HepG2 (cell line): ENCODE results near the gene RHOT2. TPM values are rescaled to one million over a fixed set of nuclear protein-coding genes. Genes with fewer than 3 reads are reported as not detected.

Experiments
- CC2D1A ChIP-seq: sonication (generic); formaldehyde crosslinking; IDR thresholded peaks from 2 replicates; pipeline ENCODE4 v1.8.1; 2023; ENCODE audit warnings: mild to moderate bottlenecking, missing genetic modification reagents
- FOXC1 ChIP-seq: sonication (generic); formaldehyde crosslinking; IDR thresholded peaks from 2 replicates; pipeline ENCODE4 v1.8.0; 2022; ENCODE audit warnings: mild to moderate bottlenecking, missing genetic modification reagents, borderline replicate concordance
- NFE2 ChIP-seq: sonication (generic); formaldehyde crosslinking; IDR thresholded peaks from 2 replicates; pipeline ENCODE4 v1.4.0; 2020; ENCODE audit warnings: missing genetic modification reagents
- PAX8 ChIP-seq: sonication (generic); formaldehyde crosslinking; IDR thresholded peaks from 2 replicates; pipeline ENCODE4 v1.8.0; 2022; ENCODE audit warnings: mild to moderate bottlenecking, missing genetic modification reagents, borderline replicate concordance
- SOX6 ChIP-seq, 2 experiments: fragments of 450-650 bp in 1 of 2; sonication (generic) in 1 of 2; formaldehyde crosslinking in 1 of 2; IDR thresholded peaks; 2 replicates each; pipeline versions ENCODE4 v1.4.0 to v1.6.1; 2017 to 2020; ENCODE audit warnings: antibody characterized with exemption in 1 of 2, mild to moderate bottlenecking in 1 of 2, missing genetic modification reagents in 1 of 2
- ZNF138 ChIP-seq: sonication (generic); formaldehyde crosslinking; IDR thresholded peaks from 2 replicates; pipeline ENCODE4 v1.5.0; 2020; ENCODE audit warnings: mild to moderate bottlenecking, low read depth, missing genetic modification reagents
- ZNF546 ChIP-seq: sonication (generic); formaldehyde crosslinking; conservative IDR thresholded peaks from 2 replicates; pipeline ENCODE4 v1.8.1; 2023; ENCODE audit warnings: mild to moderate bottlenecking, missing genetic modification reagents
- polyA plus RNA-seq, 8 experiments: library from polyadenylated mRNA; depleted of rRNA in 3 of 8; stranded (reverse) in 7 of 8; unstranded in 1 of 8; fragments of >200 nt; fragmentation: Illumina TruSeq in 4 of 8; extraction: Trizol in 4 of 8; gene quantifications; 2 replicates each; pipeline versions ENCODE4 v1.2.1 to v1.2.3, GENCODE V29; 2011 to 2016; ENCODE audit warnings: low read depth in 4 of 8, missing spikeins in 1 of 8, mixed read lengths in 1 of 8; ENCODE audit not compliant: insufficient read depth in 1 of 8
- total RNA-seq, 5 experiments: library from RNA; depleted of rRNA; stranded (reverse); fragments of >200 nt; fragmentation: Illumina TruSeq; extraction: Trizol; gene quantifications; 2 replicates each; pipeline ENCODE4 v1.2.3, GENCODE V29; 2016; ENCODE audit warnings: low read depth in 1 of 5
- TF ChIP-seq, protein P1 (sequence below): sonication (generic); formaldehyde crosslinking; IDR thresholded peaks from 2 replicates; pipeline ENCODE4 v1.4.0; 2020; ENCODE audit warnings: low read depth, missing genetic modification reagents
- TF ChIP-seq, protein P2 (sequence below): sonication (generic); formaldehyde crosslinking; IDR thresholded peaks from 2 replicates; pipeline ENCODE4 v1.4.0; 2020; ENCODE audit warnings: missing genetic modification reagents
- TF ChIP-seq, protein P3 (sequence below): sonication (generic); formaldehyde crosslinking; conservative IDR thresholded peaks from 2 replicates; pipeline ENCODE4 v1.8.1; 2023; ENCODE audit warnings: missing genetic modification reagents

The RHOT2 gene
- total and polyA plus RNA-seq, 2 of the 13 experiments (the other 11 are each of a cell fraction or from before 2014, with no cell fraction given) = 63.6 to 76.9 TPM

DNA sequence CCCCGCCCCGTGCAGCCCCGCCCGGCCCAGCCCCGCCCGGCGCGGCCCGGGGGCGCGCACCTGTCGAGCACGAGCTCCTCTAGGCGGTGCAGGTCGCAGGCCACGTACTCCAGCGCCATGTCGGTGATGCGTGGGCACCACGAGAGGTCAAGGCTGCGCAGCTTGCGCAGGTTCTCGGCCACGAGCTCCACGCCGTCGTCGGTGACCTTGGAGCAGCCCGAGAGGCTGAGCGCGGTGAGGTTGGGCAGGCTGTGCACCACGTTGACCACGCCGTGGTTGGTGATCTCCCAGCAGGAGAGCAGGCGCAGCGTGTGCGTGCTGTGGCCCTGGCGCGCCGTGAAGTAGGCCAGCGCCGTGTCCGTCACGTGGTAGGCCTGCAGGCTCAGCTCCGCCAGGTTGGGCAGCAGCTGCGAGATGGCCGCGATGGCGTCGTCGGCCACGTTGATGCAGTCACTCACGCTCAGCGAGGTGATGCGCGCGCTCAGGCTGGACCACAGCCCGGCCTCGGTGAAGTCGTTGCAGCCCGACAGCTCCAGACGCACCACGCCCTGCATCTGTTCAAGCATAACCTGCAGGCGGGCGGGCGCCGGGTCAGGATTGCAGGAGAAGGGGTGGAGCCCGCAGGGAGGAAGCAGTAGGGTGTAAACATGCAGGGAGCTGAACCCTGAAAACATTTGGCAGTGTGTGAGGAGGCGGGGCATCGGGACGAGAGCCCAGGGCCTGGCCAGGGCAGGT, 27.6 kb downstream of the RHOT2 start (continued):
- TF ChIP-seq ZNF546 = 0 out of 2 replicates have a peak, but pooled peaks have one; percentile 48
- peak; percentile 82; the same call in 1 of the 2 replicates for TF ChIP-seq FOXC1 (CRISPR knock-in tag)
- TF ChIP-seq PAX8 = no peak
- no peak for TF ChIP-seq CC2D1A (CRISPR knock-in tag)
- TF ChIP-seq, protein P1, sequence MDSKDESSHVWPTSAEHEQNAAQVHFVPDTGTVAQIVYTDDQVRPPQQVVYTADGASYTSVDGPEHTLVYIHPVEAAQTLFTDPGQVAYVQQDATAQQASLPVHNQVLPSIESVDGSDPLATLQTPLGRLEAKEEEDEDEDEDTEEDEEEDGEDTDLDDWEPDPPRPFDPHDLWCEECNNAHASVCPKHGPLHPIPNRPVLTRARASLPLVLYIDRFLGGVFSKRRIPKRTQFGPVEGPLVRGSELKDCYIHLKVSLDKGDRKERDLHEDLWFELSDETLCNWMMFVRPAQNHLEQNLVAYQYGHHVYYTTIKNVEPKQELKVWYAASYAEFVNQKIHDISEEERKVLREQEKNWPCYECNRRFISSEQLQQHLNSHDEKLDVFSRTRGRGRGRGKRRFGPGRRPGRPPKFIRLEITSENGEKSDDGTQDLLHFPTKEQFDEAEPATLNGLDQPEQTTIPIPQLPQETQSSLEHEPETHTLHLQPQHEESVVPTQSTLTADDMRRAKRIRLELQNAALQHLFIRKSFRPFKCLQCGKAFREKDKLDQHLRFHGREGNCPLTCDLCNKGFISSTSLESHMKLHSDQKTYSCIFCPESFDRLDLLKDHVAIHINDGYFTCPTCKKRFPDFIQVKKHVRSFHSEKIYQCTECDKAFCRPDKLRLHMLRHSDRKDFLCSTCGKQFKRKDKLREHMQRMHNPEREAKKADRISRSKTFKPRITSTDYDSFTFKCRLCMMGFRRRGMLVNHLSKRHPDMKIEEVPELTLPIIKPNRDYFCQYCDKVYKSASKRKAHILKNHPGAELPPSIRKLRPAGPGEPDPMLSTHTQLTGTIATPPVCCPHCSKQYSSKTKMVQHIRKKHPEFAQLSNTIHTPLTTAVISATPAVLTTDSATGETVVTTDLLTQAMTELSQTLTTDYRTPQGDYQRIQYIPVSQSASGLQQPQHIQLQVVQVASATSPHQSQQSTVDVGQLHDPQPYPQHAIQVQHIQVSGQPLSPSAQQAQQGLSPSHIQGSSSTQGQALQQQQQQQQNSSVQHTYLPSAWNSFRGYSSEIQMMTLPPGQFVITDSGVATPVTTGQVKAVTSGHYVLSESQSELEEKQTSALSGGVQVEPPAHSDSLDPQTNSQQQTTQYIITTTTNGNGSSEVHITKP (CRISPR knock-in tag) = no peak
- TF ChIP-seq, protein P2, sequence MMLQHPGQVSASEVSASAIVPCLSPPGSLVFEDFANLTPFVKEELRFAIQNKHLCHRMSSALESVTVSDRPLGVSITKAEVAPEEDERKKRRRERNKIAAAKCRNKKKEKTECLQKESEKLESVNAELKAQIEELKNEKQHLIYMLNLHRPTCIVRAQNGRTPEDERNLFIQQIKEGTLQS (CRISPR knock-in tag) = peak; percentile 40; the same call in 1 of the 2 replicates
- no peak for TF ChIP-seq NFE2 (CRISPR knock-in tag)
- TF ChIP-seq, protein P3, sequence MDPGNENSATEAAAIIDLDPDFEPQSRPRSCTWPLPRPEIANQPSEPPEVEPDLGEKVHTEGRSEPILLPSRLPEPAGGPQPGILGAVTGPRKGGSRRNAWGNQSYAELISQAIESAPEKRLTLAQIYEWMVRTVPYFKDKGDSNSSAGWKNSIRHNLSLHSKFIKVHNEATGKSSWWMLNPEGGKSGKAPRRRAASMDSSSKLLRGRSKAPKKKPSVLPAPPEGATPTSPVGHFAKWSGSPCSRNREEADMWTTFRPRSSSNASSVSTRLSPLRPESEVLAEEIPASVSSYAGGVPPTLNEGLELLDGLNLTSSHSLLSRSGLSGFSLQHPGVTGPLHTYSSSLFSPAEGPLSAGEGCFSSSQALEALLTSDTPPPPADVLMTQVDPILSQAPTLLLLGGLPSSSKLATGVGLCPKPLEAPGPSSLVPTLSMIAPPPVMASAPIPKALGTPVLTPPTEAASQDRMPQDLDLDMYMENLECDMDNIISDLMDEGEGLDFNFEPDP (CRISPR knock-in tag) = 0 out of 2 replicates have a peak, but pooled peaks have one; percentile 56
- no peak for TF ChIP-seq SOX6 (IDR thresholded peaks at IDR 0.05)
- TF ChIP-seq SOX6 (CRISPR knock-in tag; IDR thresholded peaks at IDR 0.05) = 0 out of 2 replicates have a peak, but pooled peaks have one; percentile 29
- 0 out of 2 replicates have a peak, but pooled peaks have one; percentile 58 for TF ChIP-seq ZNF138
